Parathyroid adenoma (tissue), 2 donors: Measurements from ENCODE around the gene GAS7.

Experiments
- H2AFZ ChIP-seq: fragments of 300-600 bp; sonication (generic); one replicate; pipeline ENCODE4 v1.7.0; 2017; ENCODE audit warnings: antibody characterized with exemption, mild to moderate bottlenecking
- H3K27ac ChIP-seq: fragments of 300-600 bp; sonication (generic); one replicate; pipeline ENCODE4 v1.7.0; 2017
- H3K27me3 ChIP-seq: fragments of 300-600 bp; sonication (generic); one replicate; pipeline ENCODE4 v1.7.0; 2017; ENCODE audit warnings: low read length; ENCODE audit not compliant: control insufficient read depth, insufficient read depth
- H3K36me3 ChIP-seq: fragments of 300-600 bp; sonication (generic); one replicate; pipeline ENCODE4 v1.7.0; 2017; ENCODE audit warnings: low read length; ENCODE audit not compliant: control insufficient read depth, insufficient read depth
- H3K4me1 ChIP-seq: fragments of 300-600 bp; sonication (generic); one replicate; pipeline ENCODE4 v1.7.0; 2017; ENCODE audit warnings: control low read depth
- H3K4me2 ChIP-seq: fragments of 300-600 bp; sonication (generic); one replicate; pipeline ENCODE4 v1.7.0; 2017; ENCODE audit warnings: low read length
- H3K4me3 ChIP-seq: fragments of 300-600 bp; sonication (generic); one replicate; pipeline ENCODE4 v1.7.0; 2017; ENCODE audit warnings: low read depth, low read length
- H3K79me2 ChIP-seq: fragments of 300-600 bp; sonication (generic); one replicate; pipeline ENCODE4 v1.7.0; 2017; ENCODE audit warnings: control low read depth
- H3K9ac ChIP-seq: fragments of 300-600 bp; sonication (generic); one replicate; pipeline ENCODE4 v1.7.0; 2017; ENCODE audit warnings: mild to moderate bottlenecking
- H3K9me3 ChIP-seq: fragments of 300-600 bp; sonication (generic); one replicate; pipeline ENCODE4 v1.7.0; 2017; ENCODE audit warnings: low read length; ENCODE audit not compliant: control insufficient read depth
- TF ChIP-seq, protein P1 (sequence below): fragments of 300-600 bp; sonication (generic); IDR thresholded peaks from one replicate; pipeline ENCODE4 v1.7.0; 2017; ENCODE audit warnings: antibody characterized with exemption, mild to moderate bottlenecking
- donor health status: primary hyperparathyroidism.

The GAS7 gene

DNA sequence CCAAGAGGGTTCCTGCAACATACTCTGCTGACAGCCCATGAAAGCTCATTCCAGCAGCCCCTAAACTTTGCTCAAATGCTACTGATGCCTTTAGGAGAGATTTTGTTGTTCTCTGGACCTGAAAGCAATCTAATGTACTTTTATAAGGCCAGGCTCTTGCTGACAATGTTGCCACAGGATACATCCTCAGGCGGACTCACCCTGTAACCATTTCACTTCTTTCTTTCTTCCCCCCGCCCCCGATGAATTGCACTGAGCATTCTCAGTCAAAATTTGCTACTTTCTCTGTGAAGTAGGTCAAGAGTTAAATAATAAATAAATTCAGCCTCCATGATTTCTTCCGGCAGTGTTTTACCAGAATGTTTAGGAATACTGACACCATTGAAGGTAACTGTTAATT is 1.5 kb downstream of the GAS7 start:
- H3K9me3 ChIP-seq = no peaks in the 10 kb centered on the region
- H3K4me1 ChIP-seq = no peaks in the 10 kb centered on the region
- H3K4me3 ChIP-seq = no peak overlapping the region
- no peak overlapping the region for H2AFZ ChIP-seq
- TF ChIP-seq, protein P1, sequence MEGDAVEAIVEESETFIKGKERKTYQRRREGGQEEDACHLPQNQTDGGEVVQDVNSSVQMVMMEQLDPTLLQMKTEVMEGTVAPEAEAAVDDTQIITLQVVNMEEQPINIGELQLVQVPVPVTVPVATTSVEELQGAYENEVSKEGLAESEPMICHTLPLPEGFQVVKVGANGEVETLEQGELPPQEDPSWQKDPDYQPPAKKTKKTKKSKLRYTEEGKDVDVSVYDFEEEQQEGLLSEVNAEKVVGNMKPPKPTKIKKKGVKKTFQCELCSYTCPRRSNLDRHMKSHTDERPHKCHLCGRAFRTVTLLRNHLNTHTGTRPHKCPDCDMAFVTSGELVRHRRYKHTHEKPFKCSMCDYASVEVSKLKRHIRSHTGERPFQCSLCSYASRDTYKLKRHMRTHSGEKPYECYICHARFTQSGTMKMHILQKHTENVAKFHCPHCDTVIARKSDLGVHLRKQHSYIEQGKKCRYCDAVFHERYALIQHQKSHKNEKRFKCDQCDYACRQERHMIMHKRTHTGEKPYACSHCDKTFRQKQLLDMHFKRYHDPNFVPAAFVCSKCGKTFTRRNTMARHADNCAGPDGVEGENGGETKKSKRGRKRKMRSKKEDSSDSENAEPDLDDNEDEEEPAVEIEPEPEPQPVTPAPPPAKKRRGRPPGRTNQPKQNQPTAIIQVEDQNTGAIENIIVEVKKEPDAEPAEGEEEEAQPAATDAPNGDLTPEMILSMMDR = no peak
- H3K4me2 ChIP-seq = no peak overlapping the region
- no peaks in the 10 kb centered on the region for H3K36me3 ChIP-seq
- H3K27me3 ChIP-seq = no peaks in the 10 kb centered on the region
- H3K9ac ChIP-seq = no peak overlapping the region
- no peak overlapping the region for H3K27ac ChIP-seq
- H3K79me2 ChIP-seq = no peaks in the 10 kb centered on the region

DNA sequence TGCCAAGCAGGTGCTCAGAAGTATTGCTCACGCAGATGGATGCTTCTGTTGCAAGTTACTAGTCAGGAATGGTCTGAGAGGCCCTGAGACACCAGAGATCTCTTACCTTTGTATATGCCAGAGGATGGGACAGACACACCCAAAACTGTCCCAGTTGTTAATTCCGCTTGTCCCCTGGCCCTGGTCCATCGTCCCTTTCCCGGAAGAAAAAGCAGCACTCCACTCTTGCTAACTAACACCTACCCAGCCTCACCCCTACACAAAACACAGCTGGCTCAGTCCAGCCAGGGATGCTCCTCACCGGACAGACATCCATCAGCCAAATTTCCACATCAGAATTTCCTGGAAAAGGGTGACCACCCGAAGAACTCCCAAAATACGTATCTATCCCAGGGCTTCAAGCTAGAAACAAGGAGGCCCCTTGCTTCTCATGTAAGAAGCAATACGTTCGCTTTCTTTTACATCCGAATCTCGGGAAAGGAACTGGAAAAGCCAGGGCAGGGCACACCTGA is 2.0 kb downstream of the GAS7 start:
- Histone ChIP-seq H3K4me2 (no peak overlapping the region), H3K36me3 (no peaks in the 10 kb centered on the region), H3K4me3 (no peak overlapping the region), H2AFZ (no peak overlapping the region), H3K79me2 (no peaks in the 10 kb centered on the region), H3K9ac (no peak overlapping the region), H3K9me3 (no peaks in the 10 kb centered on the region), H3K27ac (no peak overlapping the region), H3K27me3 (no peaks in the 10 kb centered on the region), H3K4me1 (no peaks in the 10 kb centered on the region)
- TF ChIP-seq, protein P1 = no peak

DNA sequence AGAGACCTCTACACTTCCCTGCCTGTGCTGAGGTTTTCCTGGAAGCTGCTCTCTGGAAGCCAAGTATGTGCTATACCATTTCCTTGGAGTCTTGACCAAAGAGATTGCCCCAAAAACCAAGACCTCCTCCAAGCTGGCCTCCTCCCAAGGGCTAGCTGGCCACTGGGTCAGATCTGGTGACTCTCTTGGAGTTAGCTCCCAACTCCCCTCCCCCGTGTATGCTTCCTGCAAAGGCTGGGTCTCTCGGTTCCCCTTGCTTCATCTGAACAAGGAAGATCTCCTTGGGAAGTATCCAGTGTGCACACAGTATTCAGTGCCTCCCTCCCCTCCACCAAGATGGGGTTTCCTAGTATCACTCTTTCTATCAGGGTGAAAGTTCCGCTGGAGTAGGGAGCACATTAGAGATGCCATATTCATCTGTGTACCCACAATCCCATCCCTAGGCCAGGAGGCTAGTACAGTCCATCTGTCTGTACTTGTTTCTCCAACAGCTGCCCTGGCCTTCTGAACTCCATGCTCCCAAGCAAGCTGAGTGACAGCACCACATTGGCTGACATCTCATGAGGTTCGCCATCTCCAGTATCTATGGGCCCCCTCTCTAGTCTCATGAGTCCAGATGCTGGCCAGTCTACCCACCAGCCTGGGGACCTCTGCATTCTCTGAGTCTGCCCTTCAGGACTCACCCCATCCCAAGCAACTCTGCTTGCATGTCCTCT is 3.2 kb downstream of the GAS7 start:
- Histone ChIP-seq H3K4me3 (no peak overlapping the region), H3K27me3 (no peaks in the 10 kb centered on the region), H2AFZ (no peak overlapping the region), H3K9ac (no peak overlapping the region), H3K9me3 (no peaks in the 10 kb centered on the region), H3K27ac (no peak overlapping the region), H3K36me3 (no peaks in the 10 kb centered on the region), H3K4me2 (no peak overlapping the region), H3K4me1 (no peaks in the 10 kb centered on the region), H3K79me2 (no peaks in the 10 kb centered on the region)
- TF ChIP-seq, protein P1 = no peak

DNA sequence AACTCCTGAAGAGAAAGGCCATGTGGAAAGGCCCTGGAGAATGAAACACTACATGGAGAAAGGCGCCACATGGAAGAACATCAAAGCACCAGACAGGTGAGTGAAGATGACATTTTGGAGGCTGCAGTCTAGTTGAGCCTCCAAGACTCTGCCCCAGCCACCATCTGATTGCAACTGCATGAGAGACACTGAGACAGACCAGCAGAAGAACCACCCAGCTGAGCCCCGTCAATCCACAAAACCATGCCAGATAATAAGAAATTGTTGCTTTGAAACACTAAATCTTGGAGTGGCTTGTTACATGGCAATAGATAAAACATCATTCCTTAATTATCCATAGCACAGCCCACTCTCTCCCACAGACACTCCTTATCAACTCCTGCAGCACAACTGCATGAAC is 4.8 kb downstream of the GAS7 start:
- Histone ChIP-seq H3K36me3 (no peaks in the 10 kb centered on the region), H3K4me2 (no peak overlapping the region), H3K9me3 (no peaks in the 10 kb centered on the region), H3K4me3 (no peak overlapping the region), H2AFZ (no peak overlapping the region), H3K4me1 (no peaks in the 10 kb centered on the region), H3K27me3 (no peaks in the 10 kb centered on the region), H3K9ac (no peak overlapping the region), H3K27ac (no peak overlapping the region), H3K79me2 (no peaks in the 10 kb centered on the region)
- TF ChIP-seq, protein P1 = no peak

DNA sequence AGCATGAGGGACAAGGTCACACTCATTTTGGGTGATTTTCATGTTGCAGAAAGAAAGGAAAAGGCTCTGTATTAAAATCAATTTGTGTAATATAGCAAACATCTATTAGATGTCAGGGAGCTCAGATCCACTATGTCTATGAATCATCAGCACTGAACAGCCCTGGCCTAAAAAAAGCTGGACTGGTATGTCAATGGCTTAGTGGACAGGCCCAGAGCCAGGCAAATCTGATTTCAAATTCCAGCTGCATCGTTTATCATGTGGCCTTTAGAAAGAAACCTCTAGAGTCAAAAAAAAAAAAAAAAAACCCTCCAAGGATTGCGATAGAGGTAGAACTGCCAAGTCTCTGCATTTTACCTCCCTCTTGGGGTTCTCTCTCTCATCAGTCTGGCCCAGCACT is 5.4 kb downstream of the GAS7 start:
- Histone ChIP-seq H3K9ac (no peak overlapping the region), H3K9me3 (no peaks in the 10 kb centered on the region), H3K27me3 (no peaks in the 10 kb centered on the region), H3K79me2 (no peaks in the 10 kb centered on the region), H3K27ac (no peak overlapping the region), H2AFZ (no peak overlapping the region), H3K36me3 (no peaks in the 10 kb centered on the region), H3K4me1 (no peaks in the 10 kb centered on the region), H3K4me3 (no peak overlapping the region), H3K4me2 (no peak overlapping the region)
- TF ChIP-seq, protein P1 = no peak
